AG04450 (cell line): ENCODE data around the gene PTPRR. TPM values are rescaled to one million over a fixed set of nuclear protein-coding genes. Genes with fewer than 3 reads are reported as not detected.

Experiments used
- CTCF ChIA-PET: fragments of 300-600, 350-600 bp; formaldehyde crosslinking; extraction: SDS; loops from one replicate; lab custom pipeline; 2022; ENCODE audit warnings: antibody characterized with exemption, inconsistent platforms; lab: Charles Lee
- POLR2A ChIA-PET: fragments of 350-600 bp; formaldehyde crosslinking; extraction: SDS; loops from one replicate; lab custom pipeline; 2021; ENCODE audit warnings: antibody characterized with exemption, inconsistent platforms; lab: Yijun Ruan, JAX
- DNase-seq: peaks from one replicate; pipeline ENCODE4 v3.0.0-alpha.2; 2011; ENCODE audit warnings: low read depth, low spot score
- H3K27ac ChIP-seq: one replicate; pipeline ENCODE4 v1.5.1; 2012; ENCODE audit warnings: low read depth, low read length, control low read depth
- H3K27me3 ChIP-seq: one replicate; pipeline ENCODE4 v1.6.0; 2012; ENCODE audit warnings: low read length; ENCODE audit not compliant: control insufficient read depth, insufficient read depth
- H3K4me3 ChIP-seq: 2 replicates; pipeline ENCODE4 v1.5.1; 2011; ENCODE audit warnings: mild to moderate bottlenecking, low read depth, low read length, control low read depth
- H3K9me3 ChIP-seq: 2 replicates; pipeline ENCODE4 v1.5.1; 2012; ENCODE audit warnings: low read length; ENCODE audit not compliant: control insufficient read depth, insufficient read depth
- CTCF ChIP-seq: IDR thresholded peaks from 2 replicates; pipeline ENCODE4 v1.5.1; 2011; ENCODE audit warnings: low read depth, low read length, control low read depth, inconsistent platforms
- polyA plus RNA-seq: library from polyadenylated mRNA; depleted of rRNA; stranded (reverse); fragments of >200 nt; gene quantifications from 2 replicates; pipeline ENCODE4 v1.2.3, GENCODE V29; 2011

Gene PTPRR
- polyA plus RNA-seq, 1 experiment, result 0.07 TPM

GRCh38 chr12:70645494-70646317, 274.8 kb downstream of the PTPRR start:
- ChIA-PET CTCF (no interaction called here), POLR2A (no interaction called here)
- no peaks in the 10 kb centered on the region for H3K27me3 ChIP-seq
- H3K4me3 ChIP-seq, result no peak overlapping the region; the same call in 1 of the 2 replicates
- peak; percentile 44 for DNase-seq
- no peaks in the 10 kb centered on the region for H3K9me3 ChIP-seq
- no peak for TF ChIP-seq CTCF
- peak overlapping the region; percentile 47 for H3K27ac ChIP-seq

- DNase-seq, result no peak
- no peaks in the 10 kb centered on the region for H3K27me3 ChIP-seq
- CTCF ChIA-PET, result no interaction called here
- H3K4me3 ChIP-seq, result no peak overlapping the region
- POLR2A ChIA-PET, result no interaction called here
- no peak for TF ChIP-seq CTCF
- H3K27ac ChIP-seq, result no peak overlapping the region
- H3K9me3 ChIP-seq, result no peaks in the 10 kb centered on the region
These were observed 275.7 kb downstream of the PTPRR start for GRCh38 chr12:70644861-70645260.

GRCh38 chr12:70643939-70644338, 276.6 kb downstream of the PTPRR start:
- no peak for DNase-seq
- no peaks in the 10 kb centered on the region for H3K27me3 ChIP-seq
- H3K4me3 ChIP-seq, result no peak overlapping the region
- no peak overlapping the region for H3K27ac ChIP-seq
- no peak for TF ChIP-seq CTCF
- CTCF ChIA-PET, result no interaction called here
- H3K9me3 ChIP-seq, result no peaks in the 10 kb centered on the region
- POLR2A ChIA-PET, result no interaction called here

GRCh38 chr12:70641691-70642090, 278.8 kb downstream of the PTPRR start:
- Histone ChIP-seq H3K4me3 (no peak overlapping the region), H3K27me3 (no peaks in the 10 kb centered on the region), H3K9me3 (no peaks in the 10 kb centered on the region), H3K27ac (no peak overlapping the region)
- POLR2A ChIA-PET, result no interaction called here
- CTCF ChIA-PET, result interaction anchor here (0.6 kb wide), 1 partner anchor 118 kb away, joined by 4 read pairs; no protein-coding TSS in a partner anchor
- no peak for DNase-seq
- TF ChIP-seq CTCF, result no peak

- ChIA-PET CTCF (no interaction called here), POLR2A (no interaction called here)
- Histone ChIP-seq H3K27me3 (no peaks in the 10 kb centered on the region), H3K4me3 (no peak overlapping the region), H3K9me3 (no peaks in the 10 kb centered on the region), H3K27ac (no peak overlapping the region)
- TF ChIP-seq CTCF, result no peak
- DNase-seq, result no peak
These were observed 279.6 kb downstream of the PTPRR start for GRCh38 chr12:70640901-70641300.
